ENCODE measurements around the gene KANSL2. TPM values are rescaled to one million over a fixed set of nuclear protein-coding genes. Genes with fewer than 3 reads are reported as not detected.

KANSL2 gene
- total and polyA plus RNA-seq, 2 of the 13 experiments (the other 11 are each of a cell fraction or from before 2014, with no cell fraction given), result 24.1 to 41.3 TPM

DNA sequence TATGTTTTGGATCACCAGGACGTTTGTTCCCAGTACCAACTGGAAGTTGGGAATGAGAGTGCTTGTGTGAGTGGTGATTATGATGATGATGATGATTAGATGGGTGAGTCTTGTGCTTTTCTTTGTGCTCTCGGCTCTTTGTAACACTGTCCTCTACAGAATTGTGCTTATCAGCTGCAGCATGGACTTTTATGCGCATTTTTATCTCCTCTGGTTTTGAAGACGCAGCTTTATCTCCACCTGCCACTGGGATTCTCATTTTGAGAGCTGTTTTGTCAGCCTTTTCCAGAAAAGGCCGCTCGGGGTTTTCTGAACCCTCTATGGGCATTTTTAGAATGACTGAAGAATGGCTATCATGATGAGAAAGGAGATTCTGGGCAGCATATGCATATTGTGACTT, 11.5 kb upstream of the KANSL2 start:
- Histone ChIP-seq H3K79me2 (ENCODE audit: insufficient read depth, low read length) (peaks cover 2% of the 10 kb centered on the region), H3K4me1 (ENCODE audit: insufficient read depth, low read length) (peaks cover 27% of the 10 kb centered on the region), H2AFZ (ENCODE audit: low read length) (no peak overlapping the region), H3K27ac (ENCODE audit: extremely low read length, insufficient read depth, low read length) (no peak overlapping the region), H3K27me3 (ENCODE audit: control insufficient read depth in 1 of 2, insufficient read depth in 2 of 2, low read length in 2 of 2) (no peaks in the 10 kb centered on the region), H3K4me3 (replicated peaks in 1 of 3; ENCODE audit: insufficient read depth in 1 of 3, low read depth in 2 of 3, low read length in 3 of 3) (no peak overlapping the region), H3K9me3 (ENCODE audit: low read length) (no peaks in the 10 kb centered on the region), H3K4me2 (ENCODE audit: low read depth, low read length) (no peak overlapping the region), H4K20me1 (ENCODE audit: insufficient read depth, low read length) (no peaks in the 10 kb centered on the region), H3K9ac (ENCODE audit: insufficient read depth, low read depth, low read length) (no peak overlapping the region), H3K36me3 (replicated peaks in 1 of 2; ENCODE audit: control insufficient read depth in 1 of 2, insufficient read depth in 2 of 2, low read length in 2 of 2) (peaks cover 16 to 56% of the 10 kb centered on the region in 2 experiments)
- POLR2A ChIA-PET, result interaction anchor here (1.5 kb wide), 1 partner anchor 11 kb away, joined by 3 read pairs; the partner anchor contains the start of gene KANSL2
- TF ChIP-seq ZNF780A (CRISPR knock-in tag; IDR thresholded peaks at IDR 0.05) (no peak), CCAR2 (optimal IDR thresholded peaks at IDR 0.05; ENCODE audit: low read depth, low read length) (no peak), ATF7-NPFF (CRISPR knock-in tag; IDR thresholded peaks at IDR 0.05; ENCODE audit: low read depth) (no peak), CAMTA2 (CRISPR knock-in tag; IDR thresholded peaks at IDR 0.05; ENCODE audit: borderline replicate concordance) (no peak), GATA4 (IDR thresholded peaks at IDR 0.05; ENCODE audit: borderline replicate concordance, low read depth) (no peak), ZNF329 (CRISPR knock-in tag; IDR thresholded peaks at IDR 0.05; ENCODE audit: low read depth) (no peak), RNF2 (conservative IDR thresholded peaks at IDR 0.05; ENCODE audit: low read depth) (no peak)
- TF ChIP-seq, protein P1, sequence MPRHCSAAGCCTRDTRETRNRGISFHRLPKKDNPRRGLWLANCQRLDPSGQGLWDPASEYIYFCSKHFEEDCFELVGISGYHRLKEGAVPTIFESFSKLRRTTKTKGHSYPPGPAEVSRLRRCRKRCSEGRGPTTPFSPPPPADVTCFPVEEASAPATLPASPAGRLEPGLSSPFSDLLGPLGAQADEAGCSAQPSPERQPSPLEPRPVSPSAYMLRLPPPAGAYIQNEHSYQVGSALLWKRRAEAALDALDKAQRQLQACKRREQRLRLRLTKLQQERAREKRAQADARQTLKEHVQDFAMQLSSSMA (CRISPR knock-in tag; IDR thresholded peaks at IDR 0.05), result no peak
- TF ChIP-seq, protein P2, sequence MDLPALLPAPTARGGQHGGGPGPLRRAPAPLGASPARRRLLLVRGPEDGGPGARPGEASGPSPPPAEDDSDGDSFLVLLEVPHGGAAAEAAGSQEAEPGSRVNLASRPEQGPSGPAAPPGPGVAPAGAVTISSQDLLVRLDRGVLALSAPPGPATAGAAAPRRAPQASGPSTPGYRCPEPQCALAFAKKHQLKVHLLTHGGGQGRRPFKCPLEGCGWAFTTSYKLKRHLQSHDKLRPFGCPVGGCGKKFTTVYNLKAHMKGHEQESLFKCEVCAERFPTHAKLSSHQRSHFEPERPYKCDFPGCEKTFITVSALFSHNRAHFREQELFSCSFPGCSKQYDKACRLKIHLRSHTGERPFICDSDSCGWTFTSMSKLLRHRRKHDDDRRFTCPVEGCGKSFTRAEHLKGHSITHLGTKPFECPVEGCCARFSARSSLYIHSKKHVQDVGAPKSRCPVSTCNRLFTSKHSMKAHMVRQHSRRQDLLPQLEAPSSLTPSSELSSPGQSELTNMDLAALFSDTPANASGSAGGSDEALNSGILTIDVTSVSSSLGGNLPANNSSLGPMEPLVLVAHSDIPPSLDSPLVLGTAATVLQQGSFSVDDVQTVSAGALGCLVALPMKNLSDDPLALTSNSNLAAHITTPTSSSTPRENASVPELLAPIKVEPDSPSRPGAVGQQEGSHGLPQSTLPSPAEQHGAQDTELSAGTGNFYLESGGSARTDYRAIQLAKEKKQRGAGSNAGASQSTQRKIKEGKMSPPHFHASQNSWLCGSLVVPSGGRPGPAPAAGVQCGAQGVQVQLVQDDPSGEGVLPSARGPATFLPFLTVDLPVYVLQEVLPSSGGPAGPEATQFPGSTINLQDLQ (CRISPR knock-in tag; IDR thresholded peaks at IDR 0.05), result no peak
- TF ChIP-seq, protein P3, sequence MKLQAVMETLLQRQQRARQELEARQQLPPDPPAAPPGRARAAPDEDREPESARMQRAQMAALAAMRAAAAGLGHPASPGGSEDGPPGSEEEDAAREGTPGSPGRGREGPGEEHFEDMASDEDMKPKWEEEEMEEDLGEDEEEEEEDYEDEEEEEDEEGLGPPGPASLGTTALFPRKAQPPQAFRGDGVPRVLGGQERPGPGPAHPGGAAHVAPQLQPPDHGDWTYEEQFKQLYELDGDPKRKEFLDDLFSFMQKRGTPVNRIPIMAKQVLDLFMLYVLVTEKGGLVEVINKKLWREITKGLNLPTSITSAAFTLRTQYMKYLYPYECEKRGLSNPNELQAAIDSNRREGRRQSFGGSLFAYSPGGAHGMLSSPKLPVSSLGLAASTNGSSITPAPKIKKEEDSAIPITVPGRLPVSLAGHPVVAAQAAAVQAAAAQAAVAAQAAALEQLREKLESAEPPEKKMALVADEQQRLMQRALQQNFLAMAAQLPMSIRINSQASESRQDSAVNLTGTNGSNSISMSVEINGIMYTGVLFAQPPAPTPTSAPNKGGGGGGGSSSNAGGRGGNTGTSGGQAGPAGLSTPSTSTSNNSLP (IDR thresholded peaks at IDR 0.05; ENCODE audit: low read depth, low read length), result no peak
- in situ Hi-C loops (cut with HindIII; ENCODE audit: extremely low pct_ligation_motif_present, low pct_unique_long_range_greater_than_20kb), result no loop called here
- BruUV-seq (replicated peaks), result no TSS peak
- intact Hi-C loops (cut with micrococcal nuclease; ENCODE audit: unreplicated experiment), result no loop called here
- CTCF ChIA-PET (ENCODE audit: low intra/inter-chr PET ratio, low total read pairs), result no interaction called here
- FAIRE-seq, result no peak
- DNase-seq (ENCODE audit: low spot score), result no peak
- 99% methylated on average over 6 of the region's 6 CpGs for WGBS (ENCODE audit: low lambda C conversion rate)
- no peak for ATAC-seq
